ENCODE results near the gene ANKRD65. TPM values are rescaled to one million over a fixed set of nuclear protein-coding genes. Genes with fewer than 3 reads are reported as not detected.
"Not testable (repeated sequence)": the region's sequence is repeated elsewhere in the genome, so short reads cannot be mapped to it uniquely, and the experiment has no call there.

Gene ANKRD65
- total RNA-seq, 3 donors from 2014 or later (not counting 1 experiment from before 2014, with no cell fraction given): not detected

DNA sequence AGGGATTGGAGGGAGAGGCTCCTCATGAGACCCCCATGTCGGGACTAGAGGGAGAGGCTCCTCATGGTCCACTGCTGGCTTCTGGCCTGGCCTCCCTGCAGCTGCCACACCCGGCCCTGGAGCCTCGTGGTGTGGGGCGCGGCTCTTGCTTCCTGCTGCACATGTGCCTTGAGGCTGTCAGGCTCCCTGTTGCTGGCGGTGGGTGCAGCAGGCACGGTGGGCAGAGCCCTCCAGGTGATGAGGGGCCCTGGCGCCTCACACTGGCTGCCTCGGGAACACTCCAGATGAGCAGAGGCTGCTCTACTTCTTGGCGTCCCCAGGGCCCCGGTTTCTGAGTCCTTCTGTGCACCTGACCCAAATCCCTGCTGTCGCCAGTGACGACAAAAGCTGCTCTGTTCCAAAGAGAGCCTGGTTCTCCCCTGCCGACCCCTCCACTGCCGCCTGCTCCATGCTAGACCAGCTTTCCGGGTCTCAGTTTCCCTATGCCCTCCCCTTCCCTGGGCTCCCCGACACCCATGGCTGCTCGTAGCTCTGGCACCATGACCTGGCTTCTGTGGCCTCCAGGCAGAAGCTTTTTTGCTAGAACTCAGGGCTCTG is 40.7 kb upstream of the ANKRD65 start:
- DNase-seq: no peak
- TF ChIP-seq CTCF (IDR thresholded peaks at IDR 0.05): no peak
- H3K4me3 ChIP-seq (ENCODE audit: low read length): no peak overlapping the region
- H3K36me3 Mint-ChIP-seq: no peaks in the 10 kb centered on the region
- no peak overlapping the region for H3K27ac ChIP-seq (ENCODE audit: low read length)
- H3K4me1 Mint-ChIP-seq: no peaks in the 10 kb centered on the region
- peak overlapping the region in 1 of 2 donors; percentile 35 for H3K27ac Mint-ChIP-seq
- WGBS (ENCODE audit: insufficient coverage): 71% methylated on average over 18 of the region's 18 CpGs
- no peak overlapping the region for H3K4me3 Mint-ChIP-seq
- H3K9me3 ChIP-seq (ENCODE audit: control insufficient read depth, insufficient read depth, low read length): no peaks in the 10 kb centered on the region
- H3K9me3 Mint-ChIP-seq: no peaks in the 10 kb centered on the region
- ATAC-seq: no peak
- peaks cover 6% of the 10 kb centered on the region for H3K4me1 ChIP-seq (ENCODE audit: control insufficient read depth, insufficient read depth, low read length)
- intact Hi-C loops (cut with micrococcal nuclease): no loop called here
- H3K27me3 Mint-ChIP-seq (ENCODE audit: low read depth in 2 of 2): peaks cover 0 to 5% of the 10 kb centered on the region in 2 donors
- H3K36me3 ChIP-seq (ENCODE audit: control insufficient read depth, insufficient read depth, low read length): no peaks in the 10 kb centered on the region
- no peaks in the 10 kb centered on the region for H3K27me3 ChIP-seq (ENCODE audit: control insufficient read depth, insufficient read depth, low read length)

- H3K27me3 ChIP-seq (ENCODE audit: control insufficient read depth, insufficient read depth, low read length): no peaks in the 10 kb centered on the region
- peaks cover 6% of the 10 kb centered on the region for H3K4me1 ChIP-seq (ENCODE audit: control insufficient read depth, insufficient read depth, low read length)
- Mint-ChIP-seq H3K27ac (no peak overlapping the region), H3K36me3 (no peaks in the 10 kb centered on the region), H3K9me3 (no peaks in the 10 kb centered on the region), H3K4me1 (no peaks in the 10 kb centered on the region), H3K4me3 (no peak overlapping the region), H3K27me3 (ENCODE audit: low read depth in 2 of 2) (peaks cover 0 to 3% of the 10 kb centered on the region in 2 donors)
- H3K36me3 ChIP-seq (ENCODE audit: control insufficient read depth, insufficient read depth, low read length): no peaks in the 10 kb centered on the region
- DNase-seq: no peak
- no peak overlapping the region for H3K27ac ChIP-seq (ENCODE audit: low read length)
- no peaks in the 10 kb centered on the region for H3K9me3 ChIP-seq (ENCODE audit: control insufficient read depth, insufficient read depth, low read length)
- intact Hi-C loops (cut with micrococcal nuclease): no loop called here
- WGBS (ENCODE audit: insufficient coverage): 43% methylated on average over 27 of the region's 27 CpGs
- TF ChIP-seq CTCF (IDR thresholded peaks at IDR 0.05): no peak
- no peak for ATAC-seq
- no peak overlapping the region for H3K4me3 ChIP-seq (ENCODE audit: low read length)
Observed at GRCh38 chr1:1460540-1461130, 39.6 kb upstream of the ANKRD65 start.

- H3K36me3 ChIP-seq (ENCODE audit: control insufficient read depth, insufficient read depth, low read length); H3K4me3 ChIP-seq (ENCODE audit: low read length); H3K27me3 Mint-ChIP-seq (ENCODE audit: low read depth in 2 of 2); H3K4me1 ChIP-seq (ENCODE audit: control insufficient read depth, insufficient read depth, low read length); intact Hi-C loops (cut with micrococcal nuclease); H3K27me3 ChIP-seq (ENCODE audit: control insufficient read depth, insufficient read depth, low read length); H3K36me3 Mint-ChIP-seq; H3K4me3 Mint-ChIP-seq; H3K27ac ChIP-seq (ENCODE audit: low read length); ATAC-seq; H3K4me1 Mint-ChIP-seq; H3K9me3 Mint-ChIP-seq; H3K27ac Mint-ChIP-seq; H3K9me3 ChIP-seq (ENCODE audit: control insufficient read depth, insufficient read depth, low read length); DNase-seq: not testable (repeated sequence)
- 96% methylated on average over 13 of the region's 14 CpGs for WGBS (ENCODE audit: insufficient coverage)
Observed at GRCh38 chr1:1459711-1460110, 38.6 kb upstream of the ANKRD65 start.

DNA sequence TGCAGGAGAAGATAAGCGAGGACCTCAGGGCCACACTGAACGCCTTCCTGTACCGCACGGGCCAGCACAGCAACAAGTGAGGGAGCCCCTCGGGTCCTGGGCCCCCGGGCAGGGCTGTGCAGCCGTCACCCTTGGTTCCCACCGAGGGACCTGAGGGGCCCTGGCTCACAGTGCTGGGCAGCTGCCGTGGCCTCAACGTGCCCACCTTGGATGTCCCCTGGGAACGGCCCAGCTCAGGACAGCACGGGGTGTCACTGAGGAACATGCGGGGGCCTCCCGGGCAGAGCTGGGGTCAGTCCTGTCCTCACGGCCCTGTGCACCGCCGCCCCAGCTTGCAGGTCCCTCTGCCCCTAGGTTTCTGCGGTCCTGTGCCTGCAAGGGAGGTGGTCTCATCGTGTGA is 38.1 kb upstream of the ANKRD65 start:
- H3K9me3 ChIP-seq (ENCODE audit: control insufficient read depth, insufficient read depth, low read length); ATAC-seq; DNase-seq; H3K9me3 Mint-ChIP-seq; intact Hi-C loops (cut with micrococcal nuclease); H3K27ac ChIP-seq (ENCODE audit: low read length); H3K4me3 Mint-ChIP-seq; H3K36me3 ChIP-seq (ENCODE audit: control insufficient read depth, insufficient read depth, low read length); H3K4me1 Mint-ChIP-seq; H3K4me1 ChIP-seq (ENCODE audit: control insufficient read depth, insufficient read depth, low read length); H3K27me3 ChIP-seq (ENCODE audit: control insufficient read depth, insufficient read depth, low read length); H3K36me3 Mint-ChIP-seq; H3K4me3 ChIP-seq (ENCODE audit: low read length); H3K27ac Mint-ChIP-seq; H3K27me3 Mint-ChIP-seq (ENCODE audit: low read depth in 2 of 2): not testable (repeated sequence)
- WGBS (ENCODE audit: insufficient coverage): 92% methylated on average over 12 of the region's 19 CpGs

DNA sequence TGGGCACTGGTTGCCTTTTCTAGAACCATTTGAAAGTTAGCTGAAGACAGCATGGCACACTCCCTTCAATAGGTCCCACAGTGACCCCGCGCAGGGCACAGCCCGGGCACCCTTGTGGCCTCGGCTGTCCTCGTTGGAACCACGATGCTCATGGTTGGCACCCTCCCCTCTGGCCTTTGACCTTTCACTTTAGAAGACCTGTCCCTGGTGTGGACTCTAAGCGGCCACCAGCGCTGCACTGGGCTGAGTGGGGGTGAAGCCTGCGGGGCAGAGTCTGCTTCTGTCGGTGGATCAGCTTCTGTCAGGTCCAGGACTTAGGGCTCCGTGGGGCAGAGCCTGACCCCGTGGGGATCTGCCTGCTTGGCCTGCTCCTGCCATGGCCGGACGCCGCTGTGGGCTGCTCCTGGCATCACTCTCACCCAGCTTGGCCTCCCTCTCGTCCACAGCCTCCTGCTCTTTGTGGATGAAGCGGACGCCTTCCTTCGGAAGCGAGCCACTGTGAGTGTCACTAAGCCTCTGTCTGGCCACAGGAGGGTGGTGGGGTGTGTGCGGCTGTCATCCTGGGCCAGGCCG is 35.7 kb upstream of the ANKRD65 start:
- H3K36me3 ChIP-seq (ENCODE audit: control insufficient read depth, insufficient read depth, low read length); H3K27ac ChIP-seq (ENCODE audit: low read length); H3K9me3 ChIP-seq (ENCODE audit: control insufficient read depth, insufficient read depth, low read length); ATAC-seq; H3K4me3 Mint-ChIP-seq; H3K27ac Mint-ChIP-seq; intact Hi-C loops (cut with micrococcal nuclease); H3K4me1 Mint-ChIP-seq; H3K4me3 ChIP-seq (ENCODE audit: low read length); DNase-seq; H3K27me3 Mint-ChIP-seq (ENCODE audit: low read depth in 2 of 2); H3K9me3 Mint-ChIP-seq; H3K36me3 Mint-ChIP-seq; H3K4me1 ChIP-seq (ENCODE audit: control insufficient read depth, insufficient read depth, low read length); H3K27me3 ChIP-seq (ENCODE audit: control insufficient read depth, insufficient read depth, low read length): not testable (repeated sequence)
- 86% methylated on average over 22 of the region's 22 CpGs for WGBS (ENCODE audit: insufficient coverage)

GRCh38 chr1:1455934-1456333 is 34.9 kb upstream of the ANKRD65 start:
- H3K36me3 ChIP-seq (ENCODE audit: control insufficient read depth, insufficient read depth, low read length); H3K27ac Mint-ChIP-seq; H3K27ac ChIP-seq (ENCODE audit: low read length); intact Hi-C loops (cut with micrococcal nuclease); H3K9me3 ChIP-seq (ENCODE audit: control insufficient read depth, insufficient read depth, low read length); DNase-seq; ATAC-seq; H3K27me3 ChIP-seq (ENCODE audit: control insufficient read depth, insufficient read depth, low read length); H3K36me3 Mint-ChIP-seq; H3K9me3 Mint-ChIP-seq; H3K4me1 Mint-ChIP-seq; H3K4me3 Mint-ChIP-seq; H3K4me3 ChIP-seq (ENCODE audit: low read length); H3K4me1 ChIP-seq (ENCODE audit: control insufficient read depth, insufficient read depth, low read length); H3K27me3 Mint-ChIP-seq (ENCODE audit: low read depth in 2 of 2): not testable (repeated sequence)
- WGBS (ENCODE audit: insufficient coverage): no CpG with 5 or more reads among the region's 15 CpGs
